Cardiac muscle cell (in vitro differentiated cells and primary cell): Measurements from ENCODE around the gene TOR1A. TPM values are rescaled to one million over a fixed set of nuclear protein-coding genes. Genes with fewer than 3 reads are reported as not detected.
A peak's percentile ranks its signal among the peaks of the same experiment; 100 is the strongest.

Experiments used
- DNase-seq, 2 donors: peaks; one replicate each; pipeline versions ENCODE4 v3.0.0 to v3.0.0-alpha.2; 2010 to 2017; ENCODE audit warnings: low read depth in 1 of 2, low spot score in 1 of 2
- H3K27ac ChIP-seq: fragments of 200-600 bp; sonication (generic); 2 replicates; pipeline ENCODE4 v1.5.1; 2016
- H3K27me3 ChIP-seq: fragments of 200-600 bp; sonication (generic); 2 replicates; pipeline ENCODE4 v1.6.0; 2016; ENCODE audit warnings: control low read depth
- H3K36me3 ChIP-seq: fragments of 200-600 bp; sonication (generic); 2 replicates; pipeline ENCODE4 v1.5.1; 2016; ENCODE audit warnings: control low read depth
- H3K4me1 ChIP-seq: fragments of 200-600 bp; sonication (generic); 2 replicates; pipeline ENCODE4 v1.8.1; 2017; ENCODE audit warnings: low read depth, mild to moderate bottlenecking, mixed run types
- H3K4me3 ChIP-seq: fragments of 200-600 bp; sonication (generic); 2 replicates; pipeline ENCODE4 v1.5.1; 2016; ENCODE audit warnings: mild to moderate bottlenecking
- H3K9me3 ChIP-seq: fragments of 200-600 bp; sonication (generic); 2 replicates; pipeline ENCODE4 v1.5.1; 2017; ENCODE audit warnings: low read depth, mild to moderate bottlenecking, control low read depth
- polyA plus RNA-seq: library from polyadenylated mRNA; unstranded; fragments of >200 nt; fragmentation: Nextera tagmentation; extraction: Ambion mirVana; gene quantifications from 2 replicates; pipeline ENCODE4 v1.2.1, GENCODE V29; 2016
- total RNA-seq: library from RNA; depleted of rRNA; stranded (reverse); fragments of >200 nt; gene quantifications from 2 replicates; pipeline ENCODE4 v1.2.3, GENCODE V29; 2016
- TF ChIP-seq, protein P1 (sequence below): IDR thresholded peaks from 2 replicates; pipeline ENCODE4 v1.5.1; 2012; ENCODE audit warnings: low read depth, mild to moderate bottlenecking, low read length

TOR1A gene
- total and polyA plus RNA-seq, 2 experiments from 2014 or later: 28.2 to 35.2 TPM

DNA sequence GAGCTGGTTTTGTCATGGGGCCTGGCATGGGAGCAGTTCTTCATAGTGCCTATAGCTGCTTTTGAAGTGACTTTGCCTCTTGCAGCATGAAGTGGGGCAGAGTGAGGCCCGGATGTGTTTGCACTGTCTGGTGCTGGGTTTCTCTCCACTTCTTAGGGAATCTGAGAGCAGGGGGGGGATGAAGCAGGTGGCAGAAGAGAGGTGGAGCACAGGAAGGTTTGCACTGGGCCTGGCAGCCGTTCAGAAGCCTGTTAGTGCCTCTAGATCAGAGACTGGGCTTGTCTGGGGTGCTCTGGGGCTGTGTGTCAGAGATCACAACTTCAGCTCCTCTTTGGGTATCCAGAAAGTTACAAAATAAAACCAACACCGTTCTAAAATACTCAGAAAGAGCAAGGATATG is 29.7 kb upstream of the TOR1A start:
- Histone ChIP-seq H3K27me3 (no peaks in the 10 kb centered on the region), H3K4me1 (no peaks in the 10 kb centered on the region), H3K27ac (no peak overlapping the region), H3K4me3 (no peak overlapping the region), H3K9me3 (no peaks in the 10 kb centered on the region), H3K36me3 (peaks cover 19% of the 10 kb centered on the region)
- TF ChIP-seq, protein P1, sequence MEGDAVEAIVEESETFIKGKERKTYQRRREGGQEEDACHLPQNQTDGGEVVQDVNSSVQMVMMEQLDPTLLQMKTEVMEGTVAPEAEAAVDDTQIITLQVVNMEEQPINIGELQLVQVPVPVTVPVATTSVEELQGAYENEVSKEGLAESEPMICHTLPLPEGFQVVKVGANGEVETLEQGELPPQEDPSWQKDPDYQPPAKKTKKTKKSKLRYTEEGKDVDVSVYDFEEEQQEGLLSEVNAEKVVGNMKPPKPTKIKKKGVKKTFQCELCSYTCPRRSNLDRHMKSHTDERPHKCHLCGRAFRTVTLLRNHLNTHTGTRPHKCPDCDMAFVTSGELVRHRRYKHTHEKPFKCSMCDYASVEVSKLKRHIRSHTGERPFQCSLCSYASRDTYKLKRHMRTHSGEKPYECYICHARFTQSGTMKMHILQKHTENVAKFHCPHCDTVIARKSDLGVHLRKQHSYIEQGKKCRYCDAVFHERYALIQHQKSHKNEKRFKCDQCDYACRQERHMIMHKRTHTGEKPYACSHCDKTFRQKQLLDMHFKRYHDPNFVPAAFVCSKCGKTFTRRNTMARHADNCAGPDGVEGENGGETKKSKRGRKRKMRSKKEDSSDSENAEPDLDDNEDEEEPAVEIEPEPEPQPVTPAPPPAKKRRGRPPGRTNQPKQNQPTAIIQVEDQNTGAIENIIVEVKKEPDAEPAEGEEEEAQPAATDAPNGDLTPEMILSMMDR: no peak
- DNase-seq: no peak

DNA sequence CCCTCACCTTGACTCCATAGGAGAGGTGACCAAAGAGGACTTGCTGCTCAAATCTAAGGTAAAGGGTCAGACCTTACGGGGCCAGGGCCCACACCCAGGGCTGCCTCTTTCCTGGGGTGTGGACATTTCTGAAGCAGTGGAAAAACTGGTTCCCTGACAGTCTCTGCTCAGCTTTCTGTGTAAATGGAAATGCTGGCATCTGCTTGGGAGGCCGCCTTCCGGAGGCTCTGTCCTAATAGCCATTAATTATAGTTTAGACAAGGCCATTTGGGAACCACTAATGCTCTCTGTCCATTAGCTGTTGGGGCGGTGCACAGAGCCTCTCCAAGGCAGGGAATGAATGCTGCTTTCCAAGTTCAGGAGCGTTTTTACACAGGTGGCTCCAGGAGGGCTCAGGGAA is 28.6 kb upstream of the TOR1A start:
- TF ChIP-seq, protein P1: no peak
- Histone ChIP-seq H3K4me1 (no peaks in the 10 kb centered on the region), H3K27me3 (no peaks in the 10 kb centered on the region), H3K4me3 (no peak overlapping the region), H3K9me3 (no peaks in the 10 kb centered on the region), H3K27ac (no peak overlapping the region), H3K36me3 (peaks cover 18% of the 10 kb centered on the region)
- no peak for DNase-seq

DNA sequence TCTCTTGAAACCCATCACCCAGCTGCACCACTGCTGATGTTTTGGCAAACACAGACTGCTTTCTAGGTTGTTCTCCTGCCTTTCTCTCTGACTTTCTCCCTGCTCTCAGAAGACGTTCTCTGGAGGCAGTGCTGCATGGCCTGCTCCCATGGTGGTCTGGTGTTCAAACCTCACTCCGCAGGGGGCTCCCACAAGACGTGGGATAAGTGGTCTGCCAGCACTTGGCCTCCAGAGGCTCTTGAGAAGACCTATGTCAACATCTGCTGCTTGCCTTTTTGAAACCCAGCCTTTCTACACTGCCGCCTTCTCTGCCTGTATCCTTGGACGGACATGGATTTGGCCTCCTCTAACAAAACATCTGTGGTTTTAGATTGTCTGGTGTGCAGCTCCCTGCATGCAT is 27.9 kb upstream of the TOR1A start:
- TF ChIP-seq, protein P1: no peak
- Histone ChIP-seq H3K27me3 (no peaks in the 10 kb centered on the region), H3K4me3 (no peak overlapping the region), H3K36me3 (peaks cover 18% of the 10 kb centered on the region), H3K27ac (no peak overlapping the region), H3K9me3 (no peaks in the 10 kb centered on the region), H3K4me1 (no peaks in the 10 kb centered on the region)
- DNase-seq: no peak

DNA sequence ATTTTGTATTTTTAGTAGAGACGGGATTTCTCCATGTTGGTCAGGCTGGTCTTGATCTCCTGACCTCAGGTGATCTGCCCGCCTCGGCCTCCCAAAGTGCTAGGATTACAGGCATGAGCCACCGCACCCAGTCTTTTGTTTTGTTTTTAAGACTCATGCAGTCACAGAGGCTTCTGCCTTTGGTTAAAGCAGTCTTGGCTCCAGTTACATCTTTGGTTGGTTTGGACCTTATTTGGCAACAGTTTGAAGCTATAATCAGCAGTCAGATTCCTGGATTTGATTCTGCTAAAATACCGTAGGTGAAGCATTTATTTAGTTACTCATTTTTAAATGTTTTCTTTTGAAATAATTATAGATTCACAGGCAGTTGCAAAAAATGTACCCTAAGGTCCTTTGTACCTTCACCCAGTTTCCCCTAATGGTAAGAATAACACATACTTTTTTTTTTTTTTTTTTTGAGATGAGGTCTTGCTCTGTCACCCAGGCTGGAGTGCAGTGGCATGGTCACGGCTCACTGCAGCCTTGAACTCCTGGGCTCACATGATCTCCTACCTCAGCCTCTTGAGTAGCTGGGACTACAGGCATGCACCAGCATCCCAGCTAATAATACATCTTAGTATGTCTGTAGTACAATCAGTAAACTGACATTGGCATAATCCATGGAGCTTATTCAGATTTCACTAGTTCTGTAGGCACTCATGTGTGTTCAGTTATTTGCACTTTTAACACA is 27.1 kb upstream of the TOR1A start:
- Histone ChIP-seq H3K27me3 (no peaks in the 10 kb centered on the region), H3K4me1 (no peaks in the 10 kb centered on the region), H3K9me3 (no peaks in the 10 kb centered on the region), H3K36me3 (peaks cover 18% of the 10 kb centered on the region), H3K4me3 (no peak overlapping the region), H3K27ac (no peak overlapping the region)
- TF ChIP-seq, protein P1: no peak
- no peak for DNase-seq

DNA sequence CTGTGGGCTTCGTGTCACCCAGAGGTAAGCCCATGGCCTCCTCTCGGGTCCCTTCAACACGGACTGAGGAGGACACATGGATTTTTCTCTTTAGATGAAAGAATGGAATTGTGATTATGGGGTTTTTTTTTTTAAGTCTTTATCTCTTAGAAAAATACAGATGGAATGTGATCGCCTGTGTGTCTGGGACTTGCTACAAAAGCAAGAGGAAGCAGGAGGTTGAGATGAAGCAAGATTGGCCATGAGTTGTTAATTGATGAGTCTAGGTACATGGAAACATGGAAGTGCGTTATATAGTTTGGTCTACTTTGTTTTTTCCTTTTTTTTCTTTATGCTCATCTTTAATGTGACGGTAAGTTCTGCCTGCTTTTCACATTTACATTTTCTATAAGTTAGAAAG is 26.0 kb upstream of the TOR1A start:
- H3K9me3 ChIP-seq: no peaks in the 10 kb centered on the region
- peak in 1 of 2 donors; percentile 37 for DNase-seq
- no peak overlapping the region for H3K27ac ChIP-seq
- H3K36me3 ChIP-seq: peaks cover 12% of the 10 kb centered on the region
- no peak overlapping the region for H3K4me3 ChIP-seq
- TF ChIP-seq, protein P1: no peak
- no peaks in the 10 kb centered on the region for H3K27me3 ChIP-seq
- no peaks in the 10 kb centered on the region for H3K4me1 ChIP-seq
